ENCODE results near the gene KRTAP5-7. TPM values are rescaled to one million over a fixed set of nuclear protein-coding genes. Genes with fewer than 3 reads are reported as not detected.
A peak's percentile ranks its signal among the peaks of the same experiment; 100 is the strongest.

KRTAP5-7 gene
- total and polyA plus RNA-seq, 2 of the 13 experiments (the other 11 are each of a cell fraction or from before 2014, with no cell fraction given) = 0.54 TPM; not detected in 1

GRCh38 chr11:71491531-71491930 is 35.5 kb upstream of the KRTAP5-7 start:
- Histone ChIP-seq H3K36me3 (replicated peaks in 1 of 2; ENCODE audit: control insufficient read depth in 1 of 2, insufficient read depth in 2 of 2, low read length in 2 of 2) (peaks cover 13 to 39% of the 10 kb centered on the region in 2 experiments), H2AFZ (ENCODE audit: low read length) (no peak overlapping the region), H3K27ac (ENCODE audit: extremely low read length, insufficient read depth, low read length) (no peak overlapping the region), H3K9me3 (ENCODE audit: low read length) (no peaks in the 10 kb centered on the region), H3K27me3 (ENCODE audit: control insufficient read depth in 1 of 2, insufficient read depth in 2 of 2, low read length in 2 of 2) (no peaks in the 10 kb centered on the region), H3K4me1 (ENCODE audit: insufficient read depth, low read length) (no peaks in the 10 kb centered on the region), H3K79me2 (ENCODE audit: insufficient read depth, low read length) (no peaks in the 10 kb centered on the region), H4K20me1 (ENCODE audit: insufficient read depth, low read length) (no peaks in the 10 kb centered on the region), H3K9ac (ENCODE audit: insufficient read depth, low read depth, low read length) (no peak overlapping the region), H3K4me3 (replicated peaks in 1 of 3; ENCODE audit: insufficient read depth in 1 of 3, low read depth in 2 of 3, low read length in 3 of 3) (no peak overlapping the region), H3K4me2 (ENCODE audit: low read depth, low read length) (no peak overlapping the region)
- TF ChIP-seq CREB1 (IDR thresholded peaks at IDR 0.05) = no peak
- no peak for TF ChIP-seq CREB1 (CRISPR knock-in tag; IDR thresholded peaks at IDR 0.05)
- 0 out of 2 replicates have a peak, but pooled peaks have one; percentile 8 for TF ChIP-seq ZNF687 (CRISPR knock-in tag; IDR thresholded peaks at IDR 0.05)
- intact Hi-C loops (cut with micrococcal nuclease; ENCODE audit: unreplicated experiment) (no loop called here), in situ Hi-C loops (cut with HindIII; ENCODE audit: extremely low pct_ligation_motif_present, low pct_unique_long_range_greater_than_20kb) (no loop called here)
- ChIA-PET POLR2A (no interaction called here), CTCF (ENCODE audit: low intra/inter-chr PET ratio, low total read pairs) (no interaction called here)
- WGBS (ENCODE audit: low lambda C conversion rate) = 95% methylated on average over 13 of the region's 19 CpGs
- FAIRE-seq (no peak), DNase-seq (ENCODE audit: low spot score) (no peak), ATAC-seq (no peak)
- no TSS peak for BruUV-seq (replicated peaks)

GRCh38 chr11:71491940-71492339 is 35.1 kb upstream of the KRTAP5-7 start:
- in situ Hi-C loops (cut with HindIII; ENCODE audit: extremely low pct_ligation_motif_present, low pct_unique_long_range_greater_than_20kb) (no loop called here), intact Hi-C loops (cut with micrococcal nuclease; ENCODE audit: unreplicated experiment) (no loop called here)
- ChIA-PET CTCF (ENCODE audit: low intra/inter-chr PET ratio, low total read pairs) (no interaction called here), POLR2A (no interaction called here)
- ATAC-seq (no peak), FAIRE-seq (no peak), DNase-seq (ENCODE audit: low spot score) (no peak)
- WGBS (ENCODE audit: low lambda C conversion rate) = 97% methylated on average over 8 of the region's 9 CpGs
- Histone ChIP-seq H3K36me3 (replicated peaks in 1 of 2; ENCODE audit: control insufficient read depth in 1 of 2, insufficient read depth in 2 of 2, low read length in 2 of 2) (peaks cover 13 to 43% of the 10 kb centered on the region in 2 experiments), H3K4me2 (ENCODE audit: low read depth, low read length) (no peak overlapping the region), H2AFZ (ENCODE audit: low read length) (no peak overlapping the region), H3K4me1 (ENCODE audit: insufficient read depth, low read length) (no peaks in the 10 kb centered on the region), H4K20me1 (ENCODE audit: insufficient read depth, low read length) (no peaks in the 10 kb centered on the region), H3K9ac (ENCODE audit: insufficient read depth, low read depth, low read length) (no peak overlapping the region), H3K9me3 (ENCODE audit: low read length) (no peaks in the 10 kb centered on the region), H3K79me2 (ENCODE audit: insufficient read depth, low read length) (no peaks in the 10 kb centered on the region), H3K4me3 (replicated peaks in 1 of 3; ENCODE audit: insufficient read depth in 1 of 3, low read depth in 2 of 3, low read length in 3 of 3) (no peak overlapping the region), H3K27ac (ENCODE audit: extremely low read length, insufficient read depth, low read length) (no peak overlapping the region), H3K27me3 (ENCODE audit: control insufficient read depth in 1 of 2, insufficient read depth in 2 of 2, low read length in 2 of 2) (no peaks in the 10 kb centered on the region)
- BruUV-seq (replicated peaks) = no TSS peak
- TF ChIP-seq JUN (CRISPR knock-in tag; IDR thresholded peaks at IDR 0.05) (no peak), ZNF770 (CRISPR knock-in tag; IDR thresholded peaks at IDR 0.05) (no peak), ZNF749 (CRISPR knock-in tag; IDR thresholded peaks at IDR 0.05; ENCODE audit: borderline replicate concordance) (no peak), ZBTB38 (CRISPR knock-in tag; IDR thresholded peaks at IDR 0.05) (no peak), GMEB2 (CRISPR knock-in tag; IDR thresholded peaks at IDR 0.05; ENCODE audit: low read depth) (no peak), ZNF264 (CRISPR knock-in tag; IDR thresholded peaks at IDR 0.05) (no peak), ZFAT (CRISPR knock-in tag; conservative IDR thresholded peaks at IDR 0.05) (no peak), PLRG1 (conservative IDR thresholded peaks at IDR 0.05) (no peak)
